Measurements from ENCODE around the gene CYP8B1.

DNA sequence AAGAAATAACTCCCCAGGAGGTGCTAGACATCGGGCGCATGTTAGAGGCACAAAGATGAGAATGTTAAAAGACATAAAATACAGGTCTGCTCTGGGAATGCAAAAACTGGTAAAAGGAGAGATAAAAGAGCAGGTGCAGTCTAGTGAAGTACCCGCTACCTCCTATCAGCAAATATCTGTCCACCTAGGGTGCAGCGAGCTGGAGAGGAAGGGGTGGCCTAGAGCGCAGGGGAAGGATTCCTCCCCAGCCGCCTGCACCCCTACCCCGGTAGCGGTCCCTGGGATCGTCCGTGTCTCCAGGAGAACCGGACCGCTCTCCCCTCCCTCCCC, 30.0 kb upstream of the CYP8B1 start:
- TF ChIP-seq EZH2 (IDR thresholded peaks at IDR 0.05; ENCODE audit: low read depth, unreplicated experiment): no peak
- TF ChIP-seq, protein P1, sequence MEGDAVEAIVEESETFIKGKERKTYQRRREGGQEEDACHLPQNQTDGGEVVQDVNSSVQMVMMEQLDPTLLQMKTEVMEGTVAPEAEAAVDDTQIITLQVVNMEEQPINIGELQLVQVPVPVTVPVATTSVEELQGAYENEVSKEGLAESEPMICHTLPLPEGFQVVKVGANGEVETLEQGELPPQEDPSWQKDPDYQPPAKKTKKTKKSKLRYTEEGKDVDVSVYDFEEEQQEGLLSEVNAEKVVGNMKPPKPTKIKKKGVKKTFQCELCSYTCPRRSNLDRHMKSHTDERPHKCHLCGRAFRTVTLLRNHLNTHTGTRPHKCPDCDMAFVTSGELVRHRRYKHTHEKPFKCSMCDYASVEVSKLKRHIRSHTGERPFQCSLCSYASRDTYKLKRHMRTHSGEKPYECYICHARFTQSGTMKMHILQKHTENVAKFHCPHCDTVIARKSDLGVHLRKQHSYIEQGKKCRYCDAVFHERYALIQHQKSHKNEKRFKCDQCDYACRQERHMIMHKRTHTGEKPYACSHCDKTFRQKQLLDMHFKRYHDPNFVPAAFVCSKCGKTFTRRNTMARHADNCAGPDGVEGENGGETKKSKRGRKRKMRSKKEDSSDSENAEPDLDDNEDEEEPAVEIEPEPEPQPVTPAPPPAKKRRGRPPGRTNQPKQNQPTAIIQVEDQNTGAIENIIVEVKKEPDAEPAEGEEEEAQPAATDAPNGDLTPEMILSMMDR (conservative IDR thresholded peaks at IDR 0.05; ENCODE audit: low read depth in 2 of 2): no peak
- TF ChIP-seq POLR2AphosphoS5 (IDR thresholded peaks at IDR 0.05; ENCODE audit: low read depth): no peak
- TF ChIP-seq ZNF114 (CRISPR knock-in tag; IDR thresholded peaks at IDR 0.05): no peak
- TF ChIP-seq STAT1 (IDR thresholded peaks at IDR 0.05; ENCODE audit: unreplicated experiment): no peak
- TF ChIP-seq EZH2phosphoT487 (IDR thresholded peaks at IDR 0.05; ENCODE audit: unreplicated experiment): no peak
- TF ChIP-seq CREB1 (CRISPR knock-in tag; IDR thresholded peaks at IDR 0.05; ENCODE audit: low read depth): no peak
- TF ChIP-seq, protein P2, sequence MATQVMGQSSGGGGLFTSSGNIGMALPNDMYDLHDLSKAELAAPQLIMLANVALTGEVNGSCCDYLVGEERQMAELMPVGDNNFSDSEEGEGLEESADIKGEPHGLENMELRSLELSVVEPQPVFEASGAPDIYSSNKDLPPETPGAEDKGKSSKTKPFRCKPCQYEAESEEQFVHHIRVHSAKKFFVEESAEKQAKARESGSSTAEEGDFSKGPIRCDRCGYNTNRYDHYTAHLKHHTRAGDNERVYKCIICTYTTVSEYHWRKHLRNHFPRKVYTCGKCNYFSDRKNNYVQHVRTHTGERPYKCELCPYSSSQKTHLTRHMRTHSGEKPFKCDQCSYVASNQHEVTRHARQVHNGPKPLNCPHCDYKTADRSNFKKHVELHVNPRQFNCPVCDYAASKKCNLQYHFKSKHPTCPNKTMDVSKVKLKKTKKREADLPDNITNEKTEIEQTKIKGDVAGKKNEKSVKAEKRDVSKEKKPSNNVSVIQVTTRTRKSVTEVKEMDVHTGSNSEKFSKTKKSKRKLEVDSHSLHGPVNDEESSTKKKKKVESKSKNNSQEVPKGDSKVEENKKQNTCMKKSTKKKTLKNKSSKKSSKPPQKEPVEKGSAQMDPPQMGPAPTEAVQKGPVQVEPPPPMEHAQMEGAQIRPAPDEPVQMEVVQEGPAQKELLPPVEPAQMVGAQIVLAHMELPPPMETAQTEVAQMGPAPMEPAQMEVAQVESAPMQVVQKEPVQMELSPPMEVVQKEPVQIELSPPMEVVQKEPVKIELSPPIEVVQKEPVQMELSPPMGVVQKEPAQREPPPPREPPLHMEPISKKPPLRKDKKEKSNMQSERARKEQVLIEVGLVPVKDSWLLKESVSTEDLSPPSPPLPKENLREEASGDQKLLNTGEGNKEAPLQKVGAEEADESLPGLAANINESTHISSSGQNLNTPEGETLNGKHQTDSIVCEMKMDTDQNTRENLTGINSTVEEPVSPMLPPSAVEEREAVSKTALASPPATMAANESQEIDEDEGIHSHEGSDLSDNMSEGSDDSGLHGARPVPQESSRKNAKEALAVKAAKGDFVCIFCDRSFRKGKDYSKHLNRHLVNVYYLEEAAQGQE (IDR thresholded peaks at IDR 0.05; ENCODE audit: unreplicated experiment): no peak
- no peak for TF ChIP-seq JUNB (IDR thresholded peaks at IDR 0.05; ENCODE audit: unreplicated experiment)
- TF ChIP-seq, protein P3, sequence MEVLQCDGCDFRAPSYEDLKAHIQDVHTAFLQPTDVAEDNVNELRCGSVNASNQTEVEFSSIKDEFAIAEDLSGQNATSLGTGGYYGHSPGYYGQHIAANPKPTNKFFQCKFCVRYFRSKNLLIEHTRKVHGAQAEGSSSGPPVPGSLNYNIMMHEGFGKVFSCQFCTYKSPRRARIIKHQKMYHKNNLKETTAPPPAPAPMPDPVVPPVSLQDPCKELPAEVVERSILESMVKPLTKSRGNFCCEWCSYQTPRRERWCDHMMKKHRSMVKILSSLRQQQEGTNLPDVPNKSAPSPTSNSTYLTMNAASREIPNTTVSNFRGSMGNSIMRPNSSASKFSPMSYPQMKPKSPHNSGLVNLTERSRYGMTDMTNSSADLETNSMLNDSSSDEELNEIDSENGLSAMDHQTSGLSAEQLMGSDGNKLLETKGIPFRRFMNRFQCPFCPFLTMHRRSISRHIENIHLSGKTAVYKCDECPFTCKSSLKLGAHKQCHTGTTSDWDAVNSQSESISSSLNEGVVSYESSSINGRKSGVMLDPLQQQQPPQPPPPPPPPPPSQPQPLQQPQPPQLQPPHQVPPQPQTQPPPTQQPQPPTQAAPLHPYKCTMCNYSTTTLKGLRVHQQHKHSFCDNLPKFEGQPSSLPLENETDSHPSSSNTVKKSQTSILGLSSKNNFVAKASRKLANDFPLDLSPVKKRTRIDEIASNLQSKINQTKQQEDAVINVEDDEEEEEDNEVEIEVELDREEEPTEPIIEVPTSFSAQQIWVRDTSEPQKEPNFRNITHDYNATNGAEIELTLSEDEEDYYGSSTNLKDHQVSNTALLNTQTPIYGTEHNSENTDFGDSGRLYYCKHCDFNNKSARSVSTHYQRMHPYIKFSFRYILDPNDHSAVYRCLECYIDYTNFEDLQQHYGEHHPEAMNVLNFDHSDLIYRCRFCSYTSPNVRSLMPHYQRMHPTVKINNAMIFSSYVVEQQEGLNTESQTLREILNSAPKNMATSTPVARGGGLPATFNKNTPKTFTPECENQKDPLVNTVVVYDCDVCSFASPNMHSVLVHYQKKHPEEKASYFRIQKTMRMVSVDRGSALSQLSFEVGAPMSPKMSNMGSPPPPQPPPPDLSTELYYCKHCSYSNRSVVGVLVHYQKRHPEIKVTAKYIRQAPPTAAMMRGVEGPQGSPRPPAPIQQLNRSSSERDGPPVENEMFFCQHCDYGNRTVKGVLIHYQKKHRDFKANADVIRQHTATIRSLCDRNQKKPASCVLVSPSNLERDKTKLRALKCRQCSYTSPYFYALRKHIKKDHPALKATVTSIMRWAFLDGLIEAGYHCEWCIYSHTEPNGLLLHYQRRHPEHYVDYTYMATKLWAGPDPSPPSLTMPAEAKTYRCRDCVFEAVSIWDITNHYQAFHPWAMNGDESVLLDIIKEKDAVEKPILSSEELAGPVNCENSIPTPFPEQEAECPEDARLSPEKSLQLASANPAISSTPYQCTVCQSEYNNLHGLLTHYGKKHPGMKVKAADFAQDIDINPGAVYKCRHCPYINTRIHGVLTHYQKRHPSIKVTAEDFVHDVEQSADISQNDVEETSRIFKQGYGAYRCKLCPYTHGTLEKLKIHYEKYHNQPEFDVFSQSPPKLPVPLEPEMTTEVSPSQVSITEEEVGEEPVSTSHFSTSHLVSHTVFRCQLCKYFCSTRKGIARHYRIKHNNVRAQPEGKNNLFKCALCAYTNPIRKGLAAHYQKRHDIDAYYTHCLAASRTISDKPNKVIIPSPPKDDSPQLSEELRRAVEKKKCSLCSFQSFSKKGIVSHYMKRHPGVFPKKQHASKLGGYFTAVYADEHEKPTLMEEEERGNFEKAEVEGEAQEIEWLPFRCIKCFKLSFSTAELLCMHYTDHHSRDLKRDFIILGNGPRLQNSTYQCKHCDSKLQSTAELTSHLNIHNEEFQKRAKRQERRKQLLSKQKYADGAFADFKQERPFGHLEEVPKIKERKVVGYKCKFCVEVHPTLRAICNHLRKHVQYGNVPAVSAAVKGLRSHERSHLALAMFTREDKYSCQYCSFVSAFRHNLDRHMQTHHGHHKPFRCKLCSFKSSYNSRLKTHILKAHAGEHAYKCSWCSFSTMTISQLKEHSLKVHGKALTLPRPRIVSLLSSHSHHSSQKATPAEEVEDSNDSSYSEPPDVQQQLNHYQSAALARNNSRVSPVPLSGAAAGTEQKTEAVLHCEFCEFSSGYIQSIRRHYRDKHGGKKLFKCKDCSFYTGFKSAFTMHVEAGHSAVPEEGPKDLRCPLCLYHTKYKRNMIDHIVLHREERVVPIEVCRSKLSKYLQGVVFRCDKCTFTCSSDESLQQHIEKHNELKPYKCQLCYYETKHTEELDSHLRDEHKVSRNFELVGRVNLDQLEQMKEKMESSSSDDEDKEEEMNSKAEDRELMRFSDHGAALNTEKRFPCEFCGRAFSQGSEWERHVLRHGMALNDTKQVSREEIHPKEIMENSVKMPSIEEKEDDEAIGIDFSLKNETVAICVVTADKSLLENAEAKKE (CRISPR knock-in tag; IDR thresholded peaks at IDR 0.05): no peak
- TF ChIP-seq, protein P4, sequence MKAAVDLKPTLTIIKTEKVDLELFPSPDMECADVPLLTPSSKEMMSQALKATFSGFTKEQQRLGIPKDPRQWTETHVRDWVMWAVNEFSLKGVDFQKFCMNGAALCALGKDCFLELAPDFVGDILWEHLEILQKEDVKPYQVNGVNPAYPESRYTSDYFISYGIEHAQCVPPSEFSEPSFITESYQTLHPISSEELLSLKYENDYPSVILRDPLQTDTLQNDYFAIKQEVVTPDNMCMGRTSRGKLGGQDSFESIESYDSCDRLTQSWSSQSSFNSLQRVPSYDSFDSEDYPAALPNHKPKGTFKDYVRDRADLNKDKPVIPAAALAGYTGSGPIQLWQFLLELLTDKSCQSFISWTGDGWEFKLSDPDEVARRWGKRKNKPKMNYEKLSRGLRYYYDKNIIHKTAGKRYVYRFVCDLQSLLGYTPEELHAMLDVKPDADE (IDR thresholded peaks at IDR 0.05): no peak

All from GM23338 (cell line).